Mucosa of gallbladder (tissue), 1 donor: ENCODE measurements around the gene SNRNP25. TPM values are rescaled to one million over a fixed set of nuclear protein-coding genes. Genes with fewer than 3 reads are reported as not detected.

Experiments
- DNase-seq: peaks from one replicate; pipeline ENCODE4 v3.0.0-alpha.2; 2020; ENCODE audit warnings: low spot score
- total RNA-seq: library from RNA; stranded (reverse); gene quantifications from one replicate; pipeline ENCODE4 v1.2.1, GENCODE V29; 2021
- donor health status: DM: no; HTN: no; CAD: no.

Gene SNRNP25
- total RNA-seq, 1 donor from 2014 or later = 21.5 TPM

GRCh38 chr16:101586-101985, 48.0 kb downstream of the SNRNP25 start:
- DNase-seq = no peak

DNA sequence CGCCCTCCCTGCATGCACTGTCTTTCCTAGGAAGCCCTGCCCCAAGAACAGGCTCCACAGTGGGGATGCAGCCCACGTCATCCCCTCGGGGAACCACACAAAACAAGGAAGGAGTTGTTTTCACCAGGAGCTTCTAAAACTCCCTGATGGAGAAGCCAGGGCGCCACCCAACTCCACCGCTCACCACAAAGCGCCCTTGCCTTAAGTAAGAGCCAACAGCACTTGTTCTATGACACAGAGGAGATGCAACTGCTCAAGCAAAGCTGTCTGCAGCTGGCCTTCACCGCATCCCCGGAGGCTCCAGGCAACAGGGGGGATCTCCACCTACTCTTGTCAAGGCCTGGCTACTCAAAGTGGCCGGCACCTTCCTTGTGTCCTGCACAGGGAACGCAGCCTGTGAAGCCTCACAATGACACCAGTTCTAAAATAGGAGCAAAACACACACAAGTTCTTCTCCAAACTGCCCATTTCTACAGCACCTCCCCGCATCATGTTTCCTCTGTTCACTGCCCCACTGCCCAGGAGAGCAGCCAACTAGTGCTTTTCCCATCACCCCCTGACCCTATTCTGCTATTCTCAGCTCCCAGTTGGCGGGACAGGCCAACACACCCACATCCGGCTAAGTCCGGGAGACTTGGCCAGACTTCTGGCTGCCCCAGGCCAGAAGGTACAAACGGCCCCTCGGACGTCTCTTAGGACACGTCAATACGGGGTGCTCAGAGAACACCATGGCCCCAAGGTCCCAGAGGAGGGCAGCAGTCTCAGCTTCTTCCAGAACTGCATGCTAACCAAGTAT, 48.6 kb downstream of the SNRNP25 start:
- no peak for DNase-seq

DNA sequence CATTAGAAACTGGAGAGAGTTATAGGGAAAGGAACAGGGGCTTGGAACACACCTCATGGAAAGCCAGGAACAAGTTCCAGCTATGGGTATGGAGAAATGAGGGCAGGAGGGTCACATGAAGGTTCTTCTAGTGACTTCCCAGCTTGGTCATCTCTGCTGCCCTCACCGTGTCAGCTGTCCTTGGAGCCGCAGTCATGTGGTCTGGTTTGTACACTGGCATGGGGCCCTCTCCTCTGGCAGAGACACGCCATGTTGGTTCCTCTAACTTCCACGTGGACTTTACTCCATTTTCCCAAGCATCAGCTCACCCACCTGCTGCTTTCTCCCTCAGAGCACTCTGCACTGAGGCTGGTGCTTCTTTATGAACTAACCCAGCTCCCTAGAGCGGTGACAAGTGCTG, 50.7 kb downstream of the SNRNP25 start:
- no peak for DNase-seq

DNA sequence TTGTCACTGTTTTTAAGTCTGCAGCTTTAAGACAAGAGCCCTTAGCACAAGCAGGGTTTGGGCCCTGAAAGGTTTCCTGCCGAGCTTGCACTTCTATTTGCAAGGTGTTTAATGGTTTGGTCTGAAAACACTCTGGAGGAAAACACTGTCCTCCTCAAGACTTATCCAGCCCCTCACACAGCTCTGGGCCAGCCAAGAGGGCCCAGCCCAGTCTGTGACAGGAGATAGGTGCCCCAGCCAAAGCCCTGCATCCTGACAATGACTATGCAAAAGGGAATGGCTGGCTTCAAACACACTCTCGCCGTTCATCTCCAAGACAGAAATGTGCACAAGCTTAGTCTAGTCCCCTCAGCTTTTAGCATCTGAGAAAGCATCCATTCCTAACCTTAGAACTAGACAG, 51.3 kb downstream of the SNRNP25 start:
- no peak for DNase-seq

DNA sequence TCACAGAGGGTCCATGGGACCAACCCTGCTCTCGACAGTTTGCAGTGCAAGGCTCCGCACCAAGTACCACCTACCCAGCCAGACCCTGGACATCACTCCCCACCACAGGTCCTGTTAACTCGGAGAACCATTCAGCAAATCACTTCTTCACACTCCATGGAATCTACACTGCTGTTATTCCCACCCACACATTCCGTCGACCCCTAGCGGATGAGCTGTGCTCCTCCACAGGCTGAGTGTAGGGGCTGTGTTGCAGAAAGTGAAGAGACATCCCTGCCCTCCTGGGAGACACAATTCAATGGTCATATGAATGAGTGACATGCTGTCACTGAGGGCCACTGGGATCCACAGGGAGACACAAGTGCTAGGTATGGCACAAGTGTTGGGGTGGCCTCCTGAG, 51.9 kb downstream of the SNRNP25 start:
- no peak for DNase-seq

DNA sequence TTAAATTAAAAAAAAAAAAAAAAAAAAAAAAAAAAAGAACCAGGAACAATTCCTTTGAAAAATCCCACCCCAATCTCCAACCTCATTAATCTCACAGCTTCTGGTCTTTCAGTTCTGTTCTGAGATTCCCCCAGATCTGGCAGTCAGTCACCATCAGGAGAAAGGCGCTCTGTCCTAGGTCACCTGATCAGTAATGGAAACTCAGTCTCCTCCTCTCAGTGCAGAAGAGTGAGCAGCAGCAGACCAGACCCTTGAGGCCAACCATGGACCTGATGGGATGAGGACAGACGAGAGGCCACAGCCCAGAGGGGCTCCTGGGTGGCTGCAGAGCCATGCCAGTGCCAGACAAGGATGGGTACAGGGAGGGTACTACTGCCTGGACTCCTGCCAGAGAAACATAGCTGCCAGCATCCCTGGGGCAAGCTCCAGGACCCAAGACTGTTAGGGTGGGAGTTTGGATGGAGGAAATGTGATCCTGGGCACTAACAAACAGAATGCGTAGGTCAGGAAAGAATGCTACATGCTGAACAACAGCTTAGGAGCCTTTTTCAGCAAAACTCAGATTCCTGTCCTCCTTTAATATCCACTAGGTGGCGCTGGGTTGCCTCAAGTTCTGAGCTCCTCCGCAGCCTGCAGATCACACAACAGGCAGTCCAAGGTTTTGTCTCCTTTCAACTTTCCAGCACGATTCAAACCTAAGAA, 53.1 kb downstream of the SNRNP25 start:
- peak; percentile 63 for DNase-seq

Other genes with a start within 250 kb of the SNRNP25 start
- 12.7 TPM for gene POLR3K, start 220 bp upstream of the SNRNP25 start, total RNA-seq
- gene RHBDF1, start 18.8 kb downstream of the SNRNP25 start, total RNA-seq = 50.6 TPM
- 48.8 TPM for gene MPG, start 24.4 kb downstream of the SNRNP25 start, total RNA-seq
- 29.5 TPM for gene NPRL3, start 84.8 kb downstream of the SNRNP25 start, total RNA-seq
- gene HBZ, start 98.8 kb downstream of the SNRNP25 start, total RNA-seq = 0.95 TPM
- not detected for gene HBM, start 112.2 kb downstream of the SNRNP25 start, total RNA-seq
- 30.0 TPM for gene HBA2, start 119.0 kb downstream of the SNRNP25 start, total RNA-seq
- 54.8 TPM for gene HBA1, start 122.9 kb downstream of the SNRNP25 start, total RNA-seq
- not detected for gene HBQ1, start 126.6 kb downstream of the SNRNP25 start, total RNA-seq
- gene LUC7L, start 175.6 kb downstream of the SNRNP25 start, total RNA-seq = 72.1 TPM
- gene FAM234A, start 181.0 kb downstream of the SNRNP25 start, total RNA-seq = 138 TPM
- gene RGS11, start 222.1 kb downstream of the SNRNP25 start, total RNA-seq = 6.7 TPM
- gene ARHGDIG, start 226.8 kb downstream of the SNRNP25 start, total RNA-seq = 2.6 TPM
- 1.3 TPM for gene PDIA2, start 229.3 kb downstream of the SNRNP25 start, total RNA-seq